HG02678 (cell line): ENCODE data around the gene JUNB.

Experiments
- ATAC-seq: cut with Tn5 transposase; IDR thresholded peaks from one replicate; pipeline ENCODE4 v1.9.1; 2021; ENCODE audit warnings: mild to moderate bottlenecking, moderate library complexity; ENCODE audit not compliant: unreplicated experiment

Gene JUNB

DNA sequence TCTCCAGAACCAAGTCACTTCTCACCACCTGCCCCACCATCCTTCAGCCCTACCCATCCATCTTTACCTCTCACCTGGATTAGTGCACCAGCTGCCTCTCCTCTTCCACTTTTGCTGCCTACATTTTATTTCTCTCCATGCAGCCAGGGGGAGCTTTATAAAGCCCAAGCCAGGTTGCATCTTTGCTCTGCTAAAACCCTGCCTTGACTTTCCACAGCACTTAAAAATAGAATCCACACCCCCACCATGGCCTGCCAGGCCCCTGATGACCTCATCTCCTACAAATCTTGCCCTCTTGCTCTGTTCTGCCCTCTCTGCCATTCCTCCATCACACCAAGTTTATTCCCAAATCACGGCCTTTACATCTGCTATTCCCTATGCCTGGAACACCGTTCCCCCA lies 17.7 kb upstream of the JUNB start:
- no peak for ATAC-seq

DNA sequence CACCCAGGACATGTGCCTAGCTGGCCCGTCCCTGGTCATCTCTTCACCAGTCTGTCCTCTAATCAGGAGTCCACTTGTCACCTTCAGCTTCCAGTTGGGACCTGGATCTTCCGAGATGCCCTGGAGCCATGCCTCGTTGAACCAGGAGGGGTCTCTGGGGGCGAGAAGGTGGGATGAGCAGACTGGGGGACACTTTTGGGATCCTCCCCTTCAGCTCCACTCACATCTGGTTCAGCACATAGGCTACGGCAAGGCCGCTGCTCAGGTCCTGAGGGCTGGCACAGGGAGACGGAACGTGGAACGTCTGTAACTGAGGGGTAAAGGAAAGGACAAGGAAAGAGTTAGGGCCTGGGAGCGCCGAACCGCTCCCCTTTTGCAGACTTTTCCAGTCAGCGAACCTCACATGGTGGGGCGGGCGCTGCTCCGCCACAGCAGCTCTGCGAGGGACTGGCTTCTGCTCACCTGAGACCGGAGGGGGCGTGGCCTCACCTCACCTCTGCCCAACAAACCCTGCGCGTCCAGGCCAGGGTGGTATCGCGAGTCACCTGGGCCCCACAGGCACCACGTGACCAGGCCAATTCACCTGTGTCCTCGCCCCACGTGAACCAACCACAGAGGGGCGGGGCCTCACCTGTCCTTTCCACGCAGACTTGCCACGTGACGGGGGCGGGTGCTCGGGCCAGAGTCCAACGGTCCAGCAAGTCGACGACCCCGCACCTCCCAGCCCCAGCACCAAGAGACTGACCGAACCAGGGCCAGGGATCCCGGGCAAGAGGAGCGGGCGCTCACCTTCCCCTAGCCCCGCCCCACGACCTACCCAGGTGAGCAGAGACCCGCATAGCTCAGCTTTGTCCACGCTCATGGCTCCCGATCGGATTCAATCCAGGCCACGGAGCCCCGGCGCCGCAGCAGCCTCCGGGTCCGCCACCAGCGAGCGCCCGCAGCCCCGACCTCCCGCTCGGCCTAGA lies 16.4 kb upstream of the JUNB start, which contains the start of gene HOOK2:
HOOK2 (minus strand) TSS at position 965 of the 968 bp plus-strand sequence; CDS start at position 862, 103 bp downstream.
- peak; percentile 7 for ATAC-seq

DNA sequence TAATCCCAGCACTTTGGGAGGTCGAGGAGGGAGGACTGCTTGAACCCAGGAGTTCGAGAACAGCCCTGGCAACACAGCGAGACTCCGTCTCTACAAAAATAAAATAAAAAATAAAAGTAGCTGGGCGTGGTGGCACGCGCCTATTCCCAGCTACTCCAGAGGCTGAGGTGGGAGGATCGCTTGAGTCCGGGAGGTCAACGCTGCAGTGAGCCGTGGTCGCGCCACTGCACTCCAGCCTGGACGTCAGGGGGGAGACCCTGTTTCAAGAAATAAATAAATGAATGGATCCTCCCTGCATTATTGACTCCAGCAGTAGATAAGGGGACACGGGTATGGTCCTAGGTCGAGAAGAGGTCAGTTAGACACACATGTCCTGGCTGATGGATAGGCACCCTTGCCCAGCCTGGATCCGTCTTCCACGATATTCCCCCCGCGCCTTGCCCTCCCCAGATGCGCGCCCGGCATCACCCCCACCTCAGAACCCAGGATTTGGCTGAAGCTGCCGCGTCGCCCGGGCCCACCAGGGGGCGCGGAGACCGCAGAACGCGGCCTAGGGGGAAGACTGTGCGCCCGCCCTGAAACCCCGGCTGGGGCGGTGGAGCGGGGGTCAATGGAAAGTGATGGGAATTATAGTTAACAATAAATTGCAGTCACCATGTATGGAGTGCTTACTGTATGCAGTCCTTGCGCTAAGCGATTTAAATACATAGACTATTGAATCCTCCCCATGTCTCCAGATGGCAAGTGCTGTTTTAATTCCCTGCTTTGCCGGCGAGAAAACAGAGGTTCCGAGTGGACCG lies 13.9 kb upstream of the JUNB start:
- ATAC-seq, result no peak

DNA sequence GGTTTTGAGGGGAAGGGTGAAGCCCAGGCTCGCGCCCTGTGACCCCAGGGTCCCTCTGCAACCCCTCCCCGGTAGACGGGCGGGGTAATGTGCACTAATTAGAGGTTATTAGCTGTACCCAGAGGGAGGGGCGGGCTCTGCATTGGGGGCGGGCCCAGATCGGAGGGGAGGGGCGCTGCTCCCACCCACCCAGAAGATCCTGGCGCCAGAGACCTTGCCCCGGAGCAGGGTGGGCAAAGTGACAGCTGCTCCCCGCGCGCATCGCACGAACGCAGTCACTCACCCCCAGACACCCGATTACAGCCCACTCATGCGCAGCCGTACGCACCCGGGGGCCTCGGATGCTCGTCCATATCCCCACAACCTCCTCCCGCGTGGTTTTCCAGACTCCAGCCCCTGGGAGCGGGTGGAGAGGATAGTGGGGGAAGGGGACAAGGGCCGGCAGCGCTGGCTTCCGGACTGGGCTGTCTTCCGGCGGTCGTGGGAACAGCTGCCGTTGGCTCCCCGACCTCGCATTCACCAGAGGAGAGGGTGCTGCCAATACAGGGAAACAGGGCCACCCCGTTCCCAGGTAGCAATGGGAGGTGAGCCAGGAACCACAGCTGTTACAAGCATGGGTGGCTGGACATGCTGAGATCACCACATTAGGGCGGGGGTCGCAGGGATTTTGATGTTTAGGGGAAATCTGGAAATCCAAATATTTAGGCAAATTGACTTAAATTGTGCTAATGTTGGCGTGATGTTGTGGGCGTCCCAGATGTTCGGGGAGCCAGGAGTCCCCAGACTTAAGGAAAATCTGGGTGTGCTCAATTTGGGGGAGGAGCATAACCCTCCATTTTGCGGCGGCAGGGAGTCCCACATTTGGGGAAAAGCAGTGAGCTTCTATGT lies 13.0 kb upstream of the JUNB start:
- no peak for ATAC-seq

DNA sequence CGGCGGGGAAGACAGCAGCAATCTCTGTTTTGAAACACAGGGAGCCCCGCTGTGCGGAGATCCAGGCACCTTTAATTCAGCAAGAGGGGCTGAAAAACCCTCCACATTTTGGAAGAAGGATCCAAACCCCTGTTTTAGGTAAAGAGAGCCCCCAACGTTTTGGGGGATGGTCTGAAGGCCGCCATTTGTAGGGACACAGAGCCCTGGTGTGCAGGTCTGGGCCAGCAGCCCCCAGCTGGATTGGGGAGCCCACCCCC lies 12.5 kb upstream of the JUNB start:
- ATAC-seq, result no peak

DNA sequence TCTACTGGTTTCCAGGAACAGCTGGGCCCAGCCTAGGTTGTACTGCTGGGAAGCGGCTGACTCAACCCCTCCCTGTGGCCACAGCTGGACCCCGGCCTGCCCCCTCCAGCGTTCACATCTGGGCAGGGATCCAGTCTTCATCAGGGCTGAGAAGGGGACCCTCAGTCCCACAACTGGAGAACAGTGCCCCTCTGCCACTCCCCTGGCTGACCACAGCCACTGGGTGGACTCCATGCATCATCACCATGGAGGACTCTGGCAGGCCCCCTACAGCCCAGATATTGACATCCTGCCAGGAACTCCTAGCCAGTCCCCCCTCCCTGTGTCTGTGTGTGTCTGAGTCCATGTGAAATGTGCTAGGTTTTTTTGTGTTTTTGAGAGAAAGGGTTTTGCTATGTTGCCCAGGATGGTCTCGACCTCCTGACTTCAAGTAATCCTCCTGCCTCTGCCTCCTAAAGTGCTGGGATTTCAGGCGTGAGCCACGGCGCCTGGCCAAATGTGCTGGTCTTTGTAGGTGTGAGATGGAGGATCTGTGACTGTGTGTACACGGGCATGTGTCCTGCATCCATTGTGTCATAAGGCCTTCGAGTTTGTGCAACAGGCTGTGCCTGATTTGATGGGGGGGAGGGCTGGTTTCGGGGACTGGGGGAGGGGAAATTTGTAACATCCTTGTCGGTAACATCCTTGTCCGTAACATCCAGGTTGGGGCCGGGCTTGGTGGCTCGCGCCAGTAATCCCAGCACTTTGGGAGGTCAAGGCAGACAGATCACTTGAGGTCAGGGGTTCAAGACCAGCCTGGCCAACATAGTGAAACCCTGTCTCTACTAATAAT lies 11.9 kb upstream of the JUNB start:
- ATAC-seq, result no peak

DNA sequence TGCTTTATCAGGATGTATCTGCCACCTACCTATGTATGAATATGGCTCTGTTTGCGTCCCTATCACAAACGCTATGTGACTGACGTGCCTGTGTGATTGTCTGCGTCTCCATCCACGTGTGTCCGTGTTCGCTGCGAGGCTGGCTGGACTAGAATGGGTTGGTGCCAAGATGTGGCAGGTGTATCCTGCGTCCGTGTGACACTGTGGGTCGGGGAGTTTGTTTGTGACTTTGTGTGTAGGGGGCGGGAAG lies 9.2 kb upstream of the JUNB start:
- no peak for ATAC-seq

DNA sequence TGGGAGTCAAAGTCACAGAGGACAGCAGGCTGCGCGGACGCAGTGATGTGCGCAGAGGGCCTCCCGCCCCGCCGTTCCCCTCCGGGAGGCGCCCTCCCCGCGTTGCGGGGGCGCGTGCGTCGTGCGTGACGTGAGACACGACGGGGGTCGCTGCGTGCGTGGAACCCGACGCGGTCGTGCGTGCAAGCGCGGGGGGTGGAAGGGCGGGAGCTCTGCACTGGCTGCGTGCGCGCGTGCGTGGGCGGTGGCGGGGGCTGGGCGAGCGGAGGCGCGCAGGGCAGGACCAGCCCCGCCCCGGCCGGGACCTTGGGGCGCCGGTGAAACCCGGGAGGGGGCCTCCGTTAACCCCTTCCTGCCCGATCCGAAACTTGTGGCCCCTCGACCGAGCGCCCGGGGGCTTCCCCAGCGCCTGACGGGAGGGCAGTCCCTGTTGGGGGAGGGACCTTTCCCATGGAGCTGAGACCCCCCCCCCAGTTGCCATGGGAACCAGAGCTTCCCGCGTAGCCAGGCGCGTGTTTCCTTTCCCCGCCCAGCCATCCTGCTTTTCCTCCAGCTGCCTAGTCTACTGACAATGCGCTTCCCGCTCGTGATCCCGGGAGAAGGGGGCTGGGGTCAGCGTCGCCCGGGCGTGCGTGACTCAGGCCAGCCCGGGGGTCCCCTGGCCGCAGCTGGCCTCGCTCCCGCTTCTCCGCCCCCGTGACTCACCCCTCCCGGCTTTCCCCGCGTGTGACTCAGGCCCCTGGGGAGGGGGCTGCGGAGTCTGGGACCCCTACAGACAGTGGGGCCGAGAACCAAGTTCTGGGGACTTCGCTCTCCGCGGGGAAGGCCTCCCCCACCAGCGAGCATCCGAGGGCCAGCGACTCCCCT lies 8.6 kb upstream of the JUNB start:
- ATAC-seq, result peak; percentile 49

DNA sequence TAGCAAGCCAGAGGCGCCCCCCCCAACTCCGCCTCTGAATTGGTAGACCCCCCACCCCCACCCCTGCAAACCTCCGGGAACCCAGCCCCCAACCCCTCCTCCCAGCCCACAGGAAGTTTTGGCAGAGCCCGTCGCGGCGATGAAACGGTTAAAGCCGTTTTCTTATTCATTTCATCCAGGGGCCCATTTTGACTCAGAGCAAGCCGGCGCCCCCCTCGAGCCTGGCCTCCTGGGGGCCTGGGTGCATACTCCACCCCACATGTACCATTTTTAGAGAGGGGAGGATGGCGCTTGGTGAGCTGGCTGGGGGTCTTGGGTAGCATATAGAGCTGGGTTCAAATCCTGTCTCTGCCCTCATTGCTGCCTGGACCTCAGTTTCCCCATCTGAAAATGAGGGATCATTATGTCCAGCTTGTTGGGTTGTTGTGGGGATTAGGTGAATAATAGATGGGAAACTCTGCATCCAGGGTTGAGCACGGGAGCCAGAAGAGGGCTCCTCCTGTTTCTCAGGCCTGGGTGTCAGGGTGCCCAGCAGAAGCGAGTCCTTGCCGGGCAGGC lies 7.9 kb upstream of the JUNB start:
- ATAC-seq, result no peak

DNA sequence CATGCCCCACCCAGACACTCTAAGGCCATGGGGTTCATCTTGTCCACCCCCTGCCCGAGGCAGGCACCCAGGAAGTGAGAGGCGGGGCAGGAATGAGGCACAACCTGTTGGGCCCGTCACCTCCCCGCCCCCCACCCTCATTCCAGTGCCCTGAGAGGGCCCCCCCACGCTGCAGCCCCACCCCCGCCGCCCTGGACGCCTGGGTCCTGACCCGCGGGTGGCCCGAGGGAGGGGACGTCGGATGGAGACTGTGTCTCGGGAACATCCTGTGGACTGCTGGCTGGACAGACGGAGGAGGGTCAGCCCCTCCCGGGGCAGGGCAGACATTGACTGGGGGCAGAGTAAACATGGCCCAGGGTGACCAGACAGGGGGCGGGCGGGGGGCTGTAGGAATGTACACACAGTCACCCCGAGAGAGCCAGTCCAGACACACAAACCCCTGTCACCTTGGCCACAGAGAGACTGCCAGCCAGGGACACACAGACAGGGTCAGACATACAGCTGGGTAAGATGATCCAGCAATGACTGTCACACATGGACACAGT lies 7.4 kb upstream of the JUNB start:
- no peak for ATAC-seq

DNA sequence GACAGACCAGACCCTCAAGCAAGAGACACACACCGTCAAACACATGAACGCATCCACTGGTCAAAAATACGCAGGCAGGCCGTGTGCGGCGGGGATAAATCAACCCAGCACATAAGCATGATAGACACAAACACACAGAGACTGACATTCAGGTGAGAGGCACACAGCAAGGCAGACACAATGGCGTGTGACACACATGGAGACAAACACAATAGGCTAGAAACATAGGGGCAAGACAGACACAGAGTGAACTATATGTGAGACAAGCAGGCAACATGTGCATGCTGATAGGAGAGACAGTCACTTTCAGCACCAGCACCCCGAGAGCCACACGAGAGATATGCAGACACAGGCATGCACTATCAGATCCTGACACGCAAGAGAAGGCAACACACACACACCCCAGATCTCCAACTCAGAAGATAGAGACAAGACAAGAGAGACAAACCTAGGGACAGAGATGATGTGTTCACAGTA lies 6.9 kb upstream of the JUNB start:
- ATAC-seq, result no peak

DNA sequence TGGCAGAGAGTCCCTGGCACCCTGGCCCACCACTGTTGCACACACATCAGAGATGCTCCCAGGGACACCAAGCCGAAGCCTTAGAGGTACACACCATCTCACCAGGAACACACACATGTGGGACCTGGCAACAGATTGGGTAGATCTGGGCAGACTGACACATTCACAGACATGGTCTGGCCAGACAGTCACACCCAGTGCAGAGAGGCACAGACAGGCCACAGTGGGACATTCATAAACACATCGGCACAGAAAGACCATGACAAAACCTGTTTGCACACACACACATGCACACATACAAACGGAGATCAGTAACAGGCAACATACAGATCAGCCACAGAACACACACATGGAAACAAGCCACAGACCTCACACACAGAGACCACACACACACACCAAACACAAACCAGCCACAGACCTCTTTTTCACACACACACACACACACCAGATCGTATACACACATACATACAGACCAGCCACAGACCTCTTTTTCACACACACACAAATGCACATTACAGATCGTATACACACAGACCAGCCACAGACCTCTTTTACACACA lies 6.3 kb upstream of the JUNB start:
- ATAC-seq, result no peak

DNA sequence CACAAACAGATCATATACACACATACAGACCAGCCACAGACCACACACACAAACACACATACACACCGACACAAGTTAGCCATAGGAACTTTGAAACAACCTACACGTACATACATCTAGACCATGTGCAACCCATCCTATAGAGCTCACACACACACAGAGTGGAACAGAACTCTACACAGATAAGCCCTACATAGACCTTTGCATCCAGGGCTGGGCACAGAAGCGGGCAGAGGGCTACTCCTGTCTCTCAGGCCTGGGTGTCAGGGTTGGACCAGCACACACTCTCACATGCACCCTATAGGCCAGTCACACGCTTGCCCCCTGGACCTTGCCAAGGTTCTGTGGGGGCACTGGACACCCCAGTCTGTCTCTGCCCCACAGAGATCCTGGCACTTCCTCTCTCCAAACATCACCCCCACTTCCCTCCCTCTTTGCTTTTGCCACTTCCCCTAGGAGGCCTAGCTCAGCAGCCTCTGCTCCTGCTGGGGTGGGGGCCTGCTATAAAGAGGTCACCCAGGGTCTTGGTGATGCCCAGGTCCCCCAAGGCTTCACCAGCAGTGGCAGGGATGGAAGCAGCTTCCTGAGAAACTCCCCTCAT lies 5.8 kb upstream of the JUNB start:
- ATAC-seq, result no peak

DNA sequence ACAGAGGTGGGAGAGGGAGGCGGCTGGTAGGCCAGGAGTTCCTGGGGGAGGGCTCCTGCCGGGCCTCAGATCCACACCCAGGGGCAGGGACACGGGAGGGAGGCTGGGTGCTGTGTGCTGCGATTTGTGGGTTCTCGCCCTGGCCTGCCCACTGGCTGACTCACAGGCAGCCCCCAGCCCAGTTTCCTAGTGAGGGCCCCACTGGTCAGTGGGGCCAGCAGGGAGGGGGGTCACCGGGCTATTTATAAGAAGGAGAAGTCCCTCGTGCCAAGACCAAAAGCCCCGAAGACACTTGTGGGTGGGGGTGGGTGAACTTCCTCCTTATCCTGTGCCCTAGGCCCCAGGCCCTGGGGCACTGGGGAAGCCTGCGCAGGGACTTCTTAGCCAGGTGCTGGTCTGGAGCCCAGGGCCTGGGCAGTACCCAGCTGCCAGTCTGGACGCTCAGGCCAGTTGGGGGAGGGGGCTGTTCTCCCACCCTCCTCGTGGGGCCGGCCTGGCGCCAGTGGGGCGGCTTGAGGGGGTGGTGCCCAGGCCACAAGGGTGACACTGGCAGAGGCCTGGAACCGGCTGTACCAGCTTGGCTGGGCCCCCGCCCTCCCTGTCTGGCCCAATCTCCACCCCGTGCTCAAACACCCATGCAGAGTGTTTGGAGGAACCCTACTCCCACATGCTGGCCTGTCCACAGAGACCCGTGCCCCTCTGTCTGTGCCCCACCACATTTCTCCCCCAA lies 5.0 kb upstream of the JUNB start:
- no peak for ATAC-seq

DNA sequence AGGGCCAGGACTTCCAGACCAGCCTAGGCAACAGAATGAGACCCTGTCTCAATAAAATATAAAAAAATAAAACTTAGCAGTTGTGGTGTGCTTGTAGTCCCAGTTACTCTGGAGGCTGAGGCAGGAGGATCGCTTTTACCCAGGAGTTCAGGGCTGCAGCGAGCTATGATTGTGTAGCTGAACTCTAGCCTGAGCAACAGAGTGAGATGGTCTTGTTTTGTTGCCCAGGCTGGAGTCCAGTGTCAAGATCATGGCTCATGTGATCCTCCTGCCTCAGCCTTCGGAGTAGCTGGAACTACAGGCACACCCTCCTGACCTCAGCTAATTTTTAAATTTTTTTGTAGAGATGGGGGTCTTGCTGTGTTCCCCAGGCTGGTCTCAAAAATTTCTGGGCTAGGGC lies 4.3 kb upstream of the JUNB start:
- no peak for ATAC-seq

DNA sequence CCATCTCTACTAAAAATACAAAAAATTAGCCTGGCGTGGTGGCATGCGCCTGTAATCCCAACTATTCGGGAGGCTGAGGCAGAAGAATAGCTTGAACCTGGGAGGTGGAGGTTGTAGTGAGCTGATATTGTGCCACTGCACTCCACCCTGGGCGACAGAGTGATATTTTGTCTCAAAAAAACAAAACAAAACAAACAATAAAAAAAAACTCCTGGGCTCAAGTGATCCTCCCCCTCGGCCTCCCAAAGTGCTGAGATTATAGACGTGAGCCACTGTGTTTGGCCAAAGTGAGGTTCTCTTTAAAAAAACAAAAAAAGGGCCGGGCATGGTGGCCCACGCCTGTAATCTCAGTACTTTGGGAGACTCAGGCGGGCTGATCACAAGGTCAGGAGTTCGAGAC lies 3.8 kb upstream of the JUNB start:
- no peak for ATAC-seq

DNA sequence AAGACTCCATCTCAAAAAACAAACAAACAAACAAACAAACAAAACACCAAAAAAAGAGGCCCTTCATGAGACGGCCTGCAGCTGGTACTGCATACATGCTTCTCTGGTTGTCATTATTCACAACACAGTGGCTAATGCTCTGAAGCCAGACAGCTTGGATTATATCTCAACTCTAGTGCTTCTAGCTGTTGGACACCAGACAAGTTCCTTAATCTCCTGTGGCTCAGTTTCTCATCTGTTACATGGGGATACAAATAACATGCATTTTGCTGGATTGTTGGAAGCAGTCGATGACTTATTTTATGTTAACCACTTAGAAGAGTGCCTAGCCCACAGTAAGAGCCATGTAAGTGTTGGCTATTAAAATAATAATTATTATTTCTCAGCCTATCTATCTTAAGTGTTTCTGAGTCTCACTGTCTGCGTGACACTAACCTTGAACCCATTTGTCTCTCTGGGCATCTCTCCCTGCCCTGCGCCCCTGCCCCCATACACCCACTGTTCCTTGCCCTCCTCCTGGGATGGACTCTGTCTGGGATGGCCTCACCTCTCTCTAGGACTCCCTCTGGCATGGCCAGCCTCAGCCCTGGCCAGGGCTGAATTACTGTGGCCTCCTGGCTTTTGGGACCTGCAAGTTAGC lies 3.1 kb upstream of the JUNB start:
- ATAC-seq, result no peak
